Uterus (tissue), 4 donors: ENCODE results near the gene GUCD1. TPM values are rescaled to one million over a fixed set of nuclear protein-coding genes. Genes with fewer than 3 reads are reported as not detected.

Source experiments
- DNase-seq, 2 donors: peaks; one replicate each; pipeline ENCODE4 v3.0.0-alpha.2; 2019 to 2020
- H3K27ac ChIP-seq, 2 donors: fragments of 200-600 bp; sonication (generic); 1 replicate in 1 of 2; 2 replicates in 1 of 2; pipeline ENCODE4 v1.5.1; 2016 to 2018
- H3K27me3 ChIP-seq, 2 donors: fragments of 200-600 bp; sonication (generic); one replicate each; pipeline ENCODE4 v1.5.1; 2018 to 2019; ENCODE audit warnings: control low read depth in 1 of 2
- H3K36me3 ChIP-seq, 2 donors: fragments of 200-600 bp; sonication (generic); one replicate each; pipeline ENCODE4 v1.5.1; 2019; ENCODE audit warnings: control low read depth in 1 of 2
- H3K4me1 ChIP-seq, 2 donors: fragments of 200-600 bp; sonication (generic); one replicate each; pipeline ENCODE4 v1.5.1; 2018 to 2019; ENCODE audit warnings: control low read depth in 1 of 2
- H3K4me3 ChIP-seq, 2 donors: fragments of 200-600 bp; sonication (generic); 1 replicate in 1 of 2; 2 replicates in 1 of 2; pipeline ENCODE4 v1.5.1; 2018 to 2019; ENCODE audit warnings: mild to moderate bottlenecking in 1 of 2
- H3K9me3 ChIP-seq, 2 donors: fragments of 200-600 bp; sonication (generic); one replicate each; pipeline ENCODE4 v1.5.1; 2019; ENCODE audit warnings: control low read depth in 1 of 2
- POLR2A ChIP-seq, 2 donors: fragments of 450-650 bp; IDR thresholded peaks; one replicate each; pipeline ENCODE4 v1.6.1; 2016; ENCODE audit warnings: antibody characterized with exemption in 2 of 2, mild to moderate bottlenecking in 1 of 2, moderate library complexity in 1 of 2
- intact Hi-C: fragments of 100-400 bp; cut with DNase I; formaldehyde crosslinking; loops from one replicate; pipeline ENCODE4 v1.15.1; 2023; ENCODE audit warnings: low total_unique reads
- total RNA-seq, 4 donors: library from RNA; depleted of rRNA in 3 of 4; stranded (reverse); fragments of >200 nt in 3 of 4; gene quantifications; one replicate each; pipeline versions ENCODE4 v1.1.0 to v1.2.4, GENCODE V29; 2014 to 2023
- TF ChIP-seq, protein P1 (sequence below), 4 experiments: fragments of 200-600 bp in 2 of 4; fragments of 450-650 bp in 2 of 4; sonication (generic) in 2 of 4; IDR thresholded peaks; one replicate each; pipeline ENCODE4 v1.5.1; 2016 to 2019; ENCODE audit warnings: antibody characterized with exemption in 4 of 4, mild to moderate bottlenecking in 2 of 4, moderate library complexity in 1 of 4
- donor health status: DM: yes; HTN: yes; CAD: no.

Gene GUCD1
- total RNA-seq, 4 donors from 2014 or later = 26.4 to 68.2 (median 44.9) TPM

DNA sequence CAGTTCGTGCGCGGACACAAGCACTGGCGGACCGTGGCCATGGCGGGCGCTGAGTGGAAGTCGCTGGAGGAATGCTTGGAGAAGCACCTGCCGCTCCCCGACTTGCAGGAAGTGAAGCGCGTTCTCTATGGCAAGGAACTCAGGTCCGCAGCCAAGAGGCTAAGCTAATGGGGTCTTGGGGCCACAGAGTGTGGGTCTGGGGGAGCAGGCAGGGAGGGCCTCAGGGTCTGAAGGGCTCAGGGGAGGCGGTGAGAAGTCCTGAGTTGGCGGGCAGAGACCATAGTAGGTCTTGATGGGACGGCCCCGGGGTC lies 59.6 kb downstream of the GUCD1 start:
- Histone ChIP-seq H3K27ac (no peak overlapping the region), H3K27me3 (peaks cover 0 to 10% of the 10 kb centered on the region in 2 donors), H3K36me3 (no peaks in the 10 kb centered on the region), H3K4me3 (no peak overlapping the region), H3K9me3 (no peaks in the 10 kb centered on the region), H3K4me1 (no peaks in the 10 kb centered on the region)
- DNase-seq = no peak
- TF ChIP-seq, protein P1, sequence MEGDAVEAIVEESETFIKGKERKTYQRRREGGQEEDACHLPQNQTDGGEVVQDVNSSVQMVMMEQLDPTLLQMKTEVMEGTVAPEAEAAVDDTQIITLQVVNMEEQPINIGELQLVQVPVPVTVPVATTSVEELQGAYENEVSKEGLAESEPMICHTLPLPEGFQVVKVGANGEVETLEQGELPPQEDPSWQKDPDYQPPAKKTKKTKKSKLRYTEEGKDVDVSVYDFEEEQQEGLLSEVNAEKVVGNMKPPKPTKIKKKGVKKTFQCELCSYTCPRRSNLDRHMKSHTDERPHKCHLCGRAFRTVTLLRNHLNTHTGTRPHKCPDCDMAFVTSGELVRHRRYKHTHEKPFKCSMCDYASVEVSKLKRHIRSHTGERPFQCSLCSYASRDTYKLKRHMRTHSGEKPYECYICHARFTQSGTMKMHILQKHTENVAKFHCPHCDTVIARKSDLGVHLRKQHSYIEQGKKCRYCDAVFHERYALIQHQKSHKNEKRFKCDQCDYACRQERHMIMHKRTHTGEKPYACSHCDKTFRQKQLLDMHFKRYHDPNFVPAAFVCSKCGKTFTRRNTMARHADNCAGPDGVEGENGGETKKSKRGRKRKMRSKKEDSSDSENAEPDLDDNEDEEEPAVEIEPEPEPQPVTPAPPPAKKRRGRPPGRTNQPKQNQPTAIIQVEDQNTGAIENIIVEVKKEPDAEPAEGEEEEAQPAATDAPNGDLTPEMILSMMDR (IDR thresholded peaks at IDR 0.05) = no peak
- TF ChIP-seq POLR2A (IDR thresholded peaks at IDR 0.05) = no peak
- intact Hi-C loops = no loop called here

DNA sequence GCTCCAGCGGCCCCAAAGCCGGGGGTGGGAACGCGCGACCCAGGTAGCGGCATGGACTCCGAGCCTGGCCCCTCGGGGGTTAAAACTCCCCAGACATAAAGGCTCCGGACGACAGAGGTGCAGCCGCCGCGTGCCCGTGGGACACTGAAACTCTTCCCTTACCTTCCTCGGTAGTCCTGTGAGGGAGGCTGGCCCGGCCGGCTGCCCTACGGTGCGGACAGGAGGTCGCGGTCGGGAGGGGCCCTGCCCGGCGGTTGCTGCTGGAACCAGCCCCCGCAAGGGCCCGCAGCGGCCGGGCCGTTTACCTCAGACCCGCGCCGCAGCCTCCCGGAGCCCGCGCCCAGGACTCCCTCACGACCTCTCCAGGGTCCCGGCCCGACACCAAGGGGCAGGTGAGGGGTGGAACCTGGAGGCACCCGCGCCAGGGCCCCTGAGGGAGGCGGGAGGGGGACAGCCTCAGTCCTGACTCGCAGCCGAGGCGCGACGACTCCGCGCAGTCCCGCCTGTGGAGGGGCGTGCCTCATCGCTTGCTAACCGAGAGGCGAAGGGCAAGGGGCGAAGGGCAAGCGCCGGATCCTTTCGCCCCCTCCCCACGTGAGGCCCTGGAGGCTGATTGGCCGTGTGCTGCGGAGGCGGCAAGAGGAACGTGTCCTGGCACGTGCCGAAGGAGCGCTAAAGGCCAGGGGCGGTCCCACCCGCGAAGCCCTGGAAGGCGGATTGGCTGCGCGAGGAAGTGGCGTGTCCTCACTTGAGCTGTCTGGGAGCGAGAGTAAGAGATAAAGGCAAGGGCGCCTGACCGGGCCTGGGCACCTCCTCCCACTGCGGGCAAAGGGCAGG lies 60.2 kb downstream of the GUCD1 start, which contains the start of gene UPB1:
TSS of gene UPB1 (plus strand) at position 805 of the 837 bp plus-strand sequence. CDS start 72 bp downstream, outside the sequence.
- TF ChIP-seq POLR2A (IDR thresholded peaks at IDR 0.05) = no peak
- TF ChIP-seq, protein P1 (IDR thresholded peaks at IDR 0.05) = no peak
- intact Hi-C loops = no loop called here
- Histone ChIP-seq H3K4me1 (no peaks in the 10 kb centered on the region), H3K9me3 (no peaks in the 10 kb centered on the region), H3K27me3 (peaks cover 0 to 10% of the 10 kb centered on the region in 2 donors), H3K4me3 (no peak within 1 kb of the TSS), H3K27ac (no peak within 1 kb of the TSS), H3K36me3 (no peaks in the 10 kb centered on the region)
- no peak for DNase-seq

DNA sequence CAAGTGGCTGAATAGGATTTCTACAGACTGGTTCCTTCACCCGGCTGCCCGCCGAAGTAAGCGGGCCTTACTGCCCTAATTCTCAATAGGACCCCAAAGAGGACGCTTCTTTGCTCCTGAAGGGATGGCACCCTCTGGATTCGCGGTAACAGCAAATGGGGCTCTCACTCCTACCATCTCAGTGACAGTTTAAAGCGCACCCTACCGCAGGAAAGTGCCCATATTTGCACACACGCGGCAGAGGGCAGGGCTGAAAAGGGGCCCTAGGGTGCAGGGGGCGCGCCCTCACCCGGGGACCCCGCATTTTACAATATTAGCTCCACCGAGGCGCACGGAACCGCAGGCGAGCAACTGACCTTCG lies 60.8 kb downstream of the GUCD1 start:
- intact Hi-C loops = no loop called here

DNA sequence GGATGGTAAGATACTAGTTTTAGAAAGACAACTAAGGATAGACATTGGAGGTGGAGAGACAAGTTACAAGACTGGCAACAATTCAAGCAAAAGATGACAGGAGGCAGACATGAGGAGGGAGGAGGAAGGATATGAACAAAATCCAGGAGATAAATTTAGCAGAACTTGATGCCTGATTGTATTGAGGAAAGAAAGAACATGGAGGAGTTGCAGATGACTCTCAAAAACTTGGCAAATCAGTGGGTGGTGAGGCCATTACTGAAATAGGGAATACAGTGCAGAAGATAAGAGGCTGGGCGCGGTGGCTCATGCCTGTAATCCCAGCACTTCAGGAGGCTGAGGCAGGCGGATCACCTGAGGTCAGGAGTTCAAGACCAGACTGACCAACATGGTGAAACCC lies 62.5 kb downstream of the GUCD1 start:
- H3K4me3 ChIP-seq = no peak overlapping the region
- no peaks in the 10 kb centered on the region for H3K9me3 ChIP-seq
- H3K27ac ChIP-seq = no peak overlapping the region
- DNase-seq = no peak
- H3K36me3 ChIP-seq = no peaks in the 10 kb centered on the region
- TF ChIP-seq, protein P1 (IDR thresholded peaks at IDR 0.05) = no peak
- no peak for TF ChIP-seq POLR2A (IDR thresholded peaks at IDR 0.05)
- intact Hi-C loops = no loop called here
- H3K27me3 ChIP-seq = peaks cover 0 to 10% of the 10 kb centered on the region in 2 donors
- no peaks in the 10 kb centered on the region for H3K4me1 ChIP-seq

More for the DNA sequence above, 60.8 kb downstream of the GUCD1 start:
- Histone ChIP-seq H3K9me3 (no peaks in the 10 kb centered on the region), H3K36me3 (no peaks in the 10 kb centered on the region), H3K4me3 (no peak overlapping the region), H3K4me1 (no peaks in the 10 kb centered on the region), H3K27me3 (peaks cover 0 to 10% of the 10 kb centered on the region in 2 donors), H3K27ac (no peak overlapping the region)
- no peak for DNase-seq
- no peak for TF ChIP-seq POLR2A (IDR thresholded peaks at IDR 0.05)
- TF ChIP-seq, protein P1 (IDR thresholded peaks at IDR 0.05) = no peak

Other genes with a start within 250 kb of the GUCD1 start
- 1 to 10 TPM in 3 of 4 donors, not detected in 1; 3.3 to 9.9 (median 8.9) TPM for gene ADORA2A, start 127.5 kb downstream of the GUCD1 start, total RNA-seq
- gene UPB1, start 59.8 kb downstream of the GUCD1 start, total RNA-seq = 1 to 10 TPM in 1 of 4 donors, under 1 TPM in 1, not detected in 2; 0.83 to 2.7 TPM
- gene SNRPD3, start 861 bp upstream of the GUCD1 start, total RNA-seq = 100 to 1,000 TPM in 2 of 4 donors, 10 to 100 TPM in 2; 42.6 to 189 (median 85.1) TPM
- 10 to 100 TPM in 2 of 4 donors, 1 to 10 TPM in 1, under 1 TPM in 1; 0.88 to 16.2 (median 8.2) TPM for gene LRRC75B, start 37.9 kb upstream of the GUCD1 start, total RNA-seq
- gene GGT1, start 48.1 kb upstream of the GUCD1 start, total RNA-seq = 1 to 10 TPM in 2 of 4 donors, not detected in 2; 4.1 to 9.6 TPM
- gene PIWIL3, start 219.6 kb upstream of the GUCD1 start, total RNA-seq = not detected